H1 (cell line): ENCODE measurements around the gene STXBP5. TPM values are rescaled to one million over a fixed set of nuclear protein-coding genes. Genes with fewer than 3 reads are reported as not detected.

Experiments used
- CTCF ChIA-PET: fragments of 300-600 bp; sonication (Branson Sonifier 250); formaldehyde crosslinking; loops from one replicate; lab custom pipeline; 2021; ENCODE audit not compliant: partially characterized antibody; lab: Charles Lee
- POLR2A ChIA-PET: fragments of 300-600 bp; sonication (Branson Sonifier 250); formaldehyde crosslinking; loops from one replicate; lab custom pipeline; 2021; ENCODE audit warnings: inconsistent platforms; ENCODE audit not compliant: partially characterized antibody; lab: Charles Lee
- DNase-seq, 2 experiments: peaks; one replicate each; pipeline versions ENCODE4 v3.0.0 to v3.0.0-alpha.2; 2010 to 2022; ENCODE audit warnings: low spot score in 2 of 2, low read depth in 1 of 2, mixed read lengths in 1 of 2
- FAIRE-seq: peaks from 2 replicates; lab custom pipeline; 2011; peaks lifted over from hg19 to GRCh38; lab: Jason Lieb, UNC
- H2AFZ ChIP-seq: 2 replicates; pipeline ENCODE4 v1.8.1; 2012; ENCODE audit warnings: low read length, inconsistent platforms
- H2AK5ac ChIP-seq: 2 replicates; pipeline ENCODE4 v1.6.1; 2013; ENCODE audit warnings: low read depth, low read length
- H2BK120ac ChIP-seq: replicated peaks from 2 replicates; pipeline ENCODE3; 2013; ENCODE audit warnings: low read depth, low read length, inconsistent platforms
- H2BK12ac ChIP-seq: 2 replicates; pipeline ENCODE4 v1.6.1; 2013; ENCODE audit warnings: low read depth, low read length
- H2BK15ac ChIP-seq: 2 replicates; pipeline ENCODE4 v1.6.1; 2013; ENCODE audit warnings: low read length
- H2BK20ac ChIP-seq: 2 replicates; pipeline ENCODE4 v1.6.1; 2013; ENCODE audit warnings: low read length
- H2BK5ac ChIP-seq: 2 replicates; pipeline ENCODE4 v1.6.1; 2013; ENCODE audit warnings: low read depth, low read length
- H3K14ac ChIP-seq: 2 replicates; pipeline ENCODE4 v1.6.1; 2013; ENCODE audit warnings: inconsistent platforms; ENCODE audit not compliant: insufficient read length
- H3K18ac ChIP-seq: 2 replicates; pipeline ENCODE4 v1.6.1; 2013; ENCODE audit warnings: low read length; ENCODE audit errors: extremely low read depth
- H3K23ac ChIP-seq: 2 replicates; pipeline ENCODE4 v1.6.1; 2013; ENCODE audit warnings: inconsistent platforms; ENCODE audit not compliant: insufficient read length
- H3K23me2 ChIP-seq: 2 replicates; pipeline ENCODE4 v1.6.1; 2013; ENCODE audit warnings: low read depth, low read length
- H3K27ac ChIP-seq: 2 replicates; pipeline ENCODE4 v1.6.1; 2011; ENCODE audit warnings: low read depth, low read length, inconsistent platforms
- H3K27me3 ChIP-seq, 4 experiments: replicated peaks in 1 of 4; 1 replicate in 1 of 4; 2 replicates in 3 of 4; pipeline versions ENCODE4 v1.6.1 to v1.8.1; 2011 to 2013; ENCODE audit warnings: low read length in 3 of 4, mild to moderate bottlenecking in 3 of 4, inconsistent platforms in 2 of 4, mixed read lengths in 2 of 4, moderate library complexity in 1 of 4; ENCODE audit not compliant: control insufficient read depth in 3 of 4, insufficient read depth in 3 of 4; ENCODE audit errors: extremely low read depth in 1 of 4
- H3K36me3 ChIP-seq, 4 experiments: 2 replicates each; pipeline versions ENCODE4 v1.6.1 to v1.8.1; 2011 to 2013; ENCODE audit warnings: mild to moderate bottlenecking in 4 of 4, low read length in 3 of 4, moderate library complexity in 2 of 4, control low read depth in 1 of 4, inconsistent platforms in 1 of 4; ENCODE audit not compliant: insufficient read depth in 4 of 4, control insufficient read depth in 2 of 4
- H3K4ac ChIP-seq: replicated peaks from 2 replicates; pipeline ENCODE3; 2013; ENCODE audit warnings: low read length, low read depth, mixed read lengths, inconsistent platforms; ENCODE audit not compliant: insufficient read length
- H3K4me1 ChIP-seq, 4 experiments: replicated peaks in 1 of 4; 1 replicate in 1 of 4; 2 replicates in 3 of 4; pipeline versions ENCODE4 v1.6.1 to v1.8.1; 2011 to 2013; ENCODE audit warnings: low read length in 3 of 4, inconsistent platforms in 2 of 4, mixed read lengths in 1 of 4; ENCODE audit not compliant: insufficient read depth in 4 of 4, control insufficient read depth in 3 of 4
- H3K4me2 ChIP-seq, 2 experiments: 2 replicates each; pipeline versions ENCODE4 v1.6.1 to v1.8.1; 2011 to 2013; ENCODE audit warnings: low read depth in 2 of 2, low read length in 2 of 2, control low read depth in 1 of 2, inconsistent platforms in 1 of 2, mild to moderate bottlenecking in 1 of 2; ENCODE audit not compliant: insufficient read depth in 1 of 2
- H3K4me3 ChIP-seq, 4 experiments: fragments of 200-600, 300-600 bp in 1 of 4; sonication (generic), shearing (Covaris generic), sonication (Bioruptor Twin) in 1 of 4; 2 replicates each; pipeline versions ENCODE4 v1.5.1 to v1.8.1; 2011 to 2016; ENCODE audit warnings: low read length in 4 of 4, low read depth in 3 of 4, control low read depth in 2 of 4, inconsistent platforms in 2 of 4, mild to moderate bottlenecking in 2 of 4, mixed read lengths in 1 of 4, moderate library complexity in 1 of 4; ENCODE audit not compliant: insufficient read depth in 2 of 4; ENCODE audit errors: extremely low read depth in 1 of 4
- H3K56ac ChIP-seq: replicated peaks from 2 replicates; pipeline ENCODE3; 2013; ENCODE audit warnings: low read depth, mild to moderate bottlenecking, mixed read lengths, low read length, inconsistent platforms; ENCODE audit not compliant: insufficient read length
- H3K79me1 ChIP-seq: 2 replicates; pipeline ENCODE4 v1.6.1; 2013; ENCODE audit warnings: low read depth, low read length, control low read depth
- H3K79me2 ChIP-seq, 2 experiments: 2 replicates each; pipeline versions ENCODE4 v1.6.1 to v1.8.1; 2012 to 2013; ENCODE audit warnings: low read length in 2 of 2, mild to moderate bottlenecking in 2 of 2, inconsistent platforms in 1 of 2; ENCODE audit not compliant: insufficient read depth in 2 of 2, control insufficient read depth in 1 of 2
- H3K9ac ChIP-seq, 4 experiments: replicated peaks in 1 of 4; 1 replicate in 1 of 4; 2 replicates in 3 of 4; pipeline versions ENCODE4 v1.6.1 to v1.8.1; 2011 to 2013; ENCODE audit warnings: low read depth in 3 of 4, low read length in 3 of 4, control low read depth in 2 of 4, mild to moderate bottlenecking in 2 of 4, moderate library complexity in 2 of 4, inconsistent platforms in 1 of 4; ENCODE audit errors: extremely low read depth in 1 of 4
- H3K9me3 ChIP-seq, 2 experiments: 2 replicates each; pipeline versions ENCODE4 v1.6.1 to v1.8.1; 2012 to 2013; ENCODE audit warnings: mild to moderate bottlenecking in 2 of 2, moderate library complexity in 2 of 2, control low read depth in 1 of 2, inconsistent platforms in 1 of 2, low read depth in 1 of 2, low read length in 1 of 2, mixed read lengths in 1 of 2; ENCODE audit not compliant: insufficient read depth in 2 of 2
- H4K20me1 ChIP-seq, 2 experiments: replicated peaks in 1 of 2; 2 replicates each; pipeline versions ENCODE3 to v1.8.1; 2011 to 2013; ENCODE audit warnings: inconsistent platforms in 2 of 2, low read length in 2 of 2, mild to moderate bottlenecking in 1 of 2; ENCODE audit not compliant: insufficient read depth in 2 of 2, control insufficient read depth in 1 of 2
- H4K5ac ChIP-seq: 2 replicates; pipeline ENCODE4 v1.6.1; 2013; ENCODE audit warnings: low read length, low read depth, mixed read lengths, inconsistent platforms; ENCODE audit not compliant: insufficient read length
- H4K8ac ChIP-seq: 2 replicates; pipeline ENCODE4 v1.8.0; 2013; ENCODE audit warnings: mild to moderate bottlenecking, moderate library complexity, low read length, inconsistent platforms; ENCODE audit not compliant: insufficient read depth; ENCODE audit errors: extremely low read depth
- H4K91ac ChIP-seq: replicated peaks from 2 replicates; pipeline ENCODE3; 2013; ENCODE audit warnings: low read length, mixed read lengths, inconsistent platforms; ENCODE audit not compliant: insufficient read length
- BCL11A ChIP-seq, 2 experiments: IDR thresholded peaks; one replicate each; pipeline ENCODE4 v1.6.1; 2011; ENCODE audit warnings: low read depth in 2 of 2, low read length in 2 of 2, mild to moderate bottlenecking in 2 of 2
- CTBP2 ChIP-seq: IDR thresholded peaks from 2 replicates; pipeline ENCODE4 v1.7.0; 2011; ENCODE audit warnings: borderline replicate concordance, mild to moderate bottlenecking, moderate library complexity, mixed read lengths, low read length; ENCODE audit not compliant: insufficient read depth, insufficient read length
- EZH2 ChIP-seq: fragments of 200-600 bp; sonication (generic); IDR thresholded peaks from 2 replicates; pipeline ENCODE4 v1.7.1; 2012; ENCODE audit warnings: low read depth, mild to moderate bottlenecking, moderate library complexity, low read length, inconsistent platforms; ENCODE audit not compliant: severe bottlenecking
- HDAC6 ChIP-seq: IDR thresholded peaks from one replicate; pipeline ENCODE4 v1.7.1; 2012; ENCODE audit warnings: low read depth, mild to moderate bottlenecking, inconsistent platforms, low read length, moderate library complexity
- PHF8 ChIP-seq: fragments of 200-600 bp; sonication (generic); conservative IDR thresholded peaks from 2 replicates; pipeline ENCODE4 v1.7.1; 2012; ENCODE audit warnings: low read depth, mild to moderate bottlenecking, inconsistent platforms, low read length, moderate library complexity
- POLR2AphosphoS5 ChIP-seq: IDR thresholded peaks from 2 replicates; pipeline ENCODE4 v1.6.1; 2011; ENCODE audit warnings: low read depth, low read length
- RBBP5 ChIP-seq: IDR thresholded peaks from 2 replicates; pipeline ENCODE4 v1.7.1; 2012; ENCODE audit warnings: low read depth, mild to moderate bottlenecking, inconsistent platforms, low read length, moderate library complexity, borderline replicate concordance
- RNF2 ChIP-seq: fragments of 200-900, 300-1000 bp; sonication (generic); IDR thresholded peaks from 2 replicates; pipeline ENCODE4 v1.7.1; 2016; ENCODE audit warnings: borderline replicate concordance, low read depth, mild to moderate bottlenecking, antibody characterized with exemption, low read length; ENCODE audit not compliant: poor library complexity, severe bottlenecking; ENCODE audit errors: missing control alignments
- SIX5 ChIP-seq: IDR thresholded peaks from 2 replicates; pipeline ENCODE4 v1.6.1; 2011; ENCODE audit warnings: mild to moderate bottlenecking, low read depth, low read length
- SP2 ChIP-seq: IDR thresholded peaks from 2 replicates; pipeline ENCODE4 v1.6.1; 2012; ENCODE audit warnings: mild to moderate bottlenecking, low read length, inconsistent platforms
- WGBS, 2 experiments: shearing (Covaris generic) in 1 of 2; methylation state at CpG; one replicate each; pipeline versions ENCODE4 v1.1.6 to v1.1.7; 2013 to 2015; ENCODE audit warnings: low lambda C conversion rate in 2 of 2, mixed read lengths in 2 of 2, inconsistent platforms in 1 of 2, low coverage in 1 of 2, missing lambda C conversion rate in 1 of 2; ENCODE audit not compliant: insufficient replicate concordance in 2 of 2, insufficient coverage in 1 of 2, insufficient read length in 1 of 2; ENCODE audit errors: extremely low coverage in 1 of 2, missing lambda C conversion rate in 1 of 2; 5-methylcytosine and 5-hydroxymethylcytosine counted together
- polyA plus RNA-seq, 7 experiments: library from polyadenylated mRNA; depleted of rRNA in 3 of 7; stranded (reverse) in 5 of 7; unstranded in 2 of 7; fragments of >200 nt in 5 of 7; fragments of 200-250 nt in 2 of 7; gene quantifications; 1 replicate in 5 of 7; 2 replicates in 1 of 7; 4 replicates in 1 of 7; pipeline versions ENCODE4 v1.2.1 to v1.2.3, GENCODE V29; 2011 to 2013; ENCODE audit warnings: missing spikeins in 2 of 7, mixed read lengths in 2 of 7
- total RNA-seq: library from RNA; stranded (reverse); fragmentation: NEBNext Ultra II Directional; extraction: Animal tissue kit (Norgen Biotek cat#: 25700); gene quantifications from 2 replicates; pipeline ENCODE4 v1.2.1, GENCODE V29; 2021

STXBP5 gene
- total and polyA plus RNA-seq, 2 of the 8 experiments (the other 6 are each of a cell fraction or from before 2014, with no cell fraction given) = 2.7 to 10.8 TPM

- Histone ChIP-seq H2AFZ (peak overlapping the region; percentile 66), H3K9me3 (no peaks in the 10 kb centered on the region), H2BK12ac (no peak overlapping the region), H4K8ac (peak overlapping the region; percentile 46; the same call in 1 of the 2 replicates), H2AK5ac (no peak overlapping the region), H3K79me1 (no peaks in the 10 kb centered on the region), H2BK5ac (no peak overlapping the region), H3K36me3 (no peaks in the 10 kb centered on the region; a peak in 1 of 8 replicates), H3K27me3 (0 out of 7 replicates have a peak, but pooled peaks cover 0 to 2% (median 0%) of the 10 kb centered on the region in 4 experiments), H3K18ac (peak overlapping the region; percentile 38; the same call in 1 of the 2 replicates), H3K23ac (no peak overlapping the region), H3K9ac (peak overlapping the region; percentile 13 to 94 (median 64); a peak in 6 of 7 replicates), H2BK120ac (no peak overlapping the region), H2BK15ac (no peak overlapping the region), H3K4me2 (peak overlapping the region; percentile 79 to 93), H3K56ac (no peak overlapping the region), H4K20me1 (no peaks in the 10 kb centered on the region), H4K91ac (no peak overlapping the region), H3K27ac (peak overlapping the region; percentile 37; the same call in 1 of the 2 replicates), H3K23me2 (peaks cover 10% of the 10 kb centered on the region), H3K4ac (no peak overlapping the region), H3K4me1 (peaks cover 0 to 3% (median 0%) of the 10 kb centered on the region in 4 experiments; a peak in 1 of 7 replicates), H3K79me2 (peaks cover 0 to 33% of the 10 kb centered on the region in 2 experiments; a peak in 3 of 4 replicates), H3K14ac (no peak overlapping the region), H2BK20ac (no peak overlapping the region), H4K5ac (no peak overlapping the region), H3K4me3 (peak overlapping the region; percentile 67 to 97 (median 78))
- peak in 1 of 2 experiments; percentile 74 for DNase-seq
- ChIA-PET CTCF (interaction anchor here (0.8 to 1.0 kb wide), 2 partner anchors 15 to 212 kb away, joined by 3 read pairs; no protein-coding TSS in a partner anchor), POLR2A (interaction anchor here (0.7 to 1.4 kb wide), 3 partner anchors 8 to 14 kb away, joined by 3 to 4 read pairs (median 3); no protein-coding TSS in a partner anchor)
- FAIRE-seq = no peak
- 2% methylated on average over 42 of the region's 74 CpGs; no CpG with 5 or more reads in 1 of the 2 experiments for WGBS, 2 experiments
- TF ChIP-seq BCL11A (IDR thresholded peaks at IDR 0.05; ENCODE audit: low read depth in 2 of 2, low read length in 2 of 2) (no peak), HDAC6 (no peak), RBBP5 (peak; percentile 72; the same call in 1 of the 2 replicates), SP2 (no peak), EZH2 (no peak), RNF2 (no peak), SIX5 (no peak), POLR2AphosphoS5 (0 out of 2 replicates have a peak, but pooled peaks have one; percentile 39), PHF8 (peak; percentile 11; the same call in 1 of the 2 replicates), CTBP2 (no peak)
Observed at GRCh38 chr6:147203311-147204059, 732 bp upstream of the STXBP5 start.
